Gastrocnemius medialis (tissue), 4 donors: Measurements from ENCODE around the gene KATNA1.

Experiments
- POLR2A ChIP-seq, 2 donors: fragments of 450-650 bp; IDR thresholded peaks; one replicate each; pipeline ENCODE4 v1.6.1; 2017; ENCODE audit warnings: antibody characterized with exemption in 2 of 2, mild to moderate bottlenecking in 2 of 2, moderate library complexity in 2 of 2
- TF ChIP-seq, protein P1 (sequence below), 5 experiments: fragments of 450-650 bp in 3 of 5; fragments of 200-600 bp in 2 of 5; sonication (generic) in 2 of 5; IDR thresholded peaks in 4 of 5; conservative IDR thresholded peaks in 1 of 5; 1 replicate in 4 of 5; 2 replicates in 1 of 5; pipeline ENCODE4 v1.5.1; 2016 to 2019; ENCODE audit warnings: antibody characterized with exemption in 5 of 5, mild to moderate bottlenecking in 3 of 5, moderate library complexity in 3 of 5

DNA sequence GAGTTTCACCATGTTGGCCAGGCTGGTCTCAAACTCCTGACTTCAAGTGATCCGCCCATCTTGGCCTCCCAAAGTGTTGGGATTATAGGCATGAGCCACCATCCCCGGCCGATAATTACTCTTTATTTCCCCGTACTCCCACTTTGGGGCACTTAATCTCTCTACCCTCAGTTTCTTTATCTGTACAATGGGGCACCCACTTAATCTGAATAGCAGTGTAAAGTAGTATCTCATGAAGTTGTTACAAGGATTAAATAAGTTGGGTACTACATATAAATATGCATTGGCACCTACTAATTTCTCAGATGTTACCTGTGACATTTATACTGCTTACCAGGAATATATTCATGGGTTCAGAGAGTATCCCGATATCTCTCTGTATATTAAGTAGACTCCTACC, 67.2 kb downstream of the KATNA1 start:
- no peak for TF ChIP-seq POLR2A (IDR thresholded peaks at IDR 0.05)
- TF ChIP-seq, protein P1, sequence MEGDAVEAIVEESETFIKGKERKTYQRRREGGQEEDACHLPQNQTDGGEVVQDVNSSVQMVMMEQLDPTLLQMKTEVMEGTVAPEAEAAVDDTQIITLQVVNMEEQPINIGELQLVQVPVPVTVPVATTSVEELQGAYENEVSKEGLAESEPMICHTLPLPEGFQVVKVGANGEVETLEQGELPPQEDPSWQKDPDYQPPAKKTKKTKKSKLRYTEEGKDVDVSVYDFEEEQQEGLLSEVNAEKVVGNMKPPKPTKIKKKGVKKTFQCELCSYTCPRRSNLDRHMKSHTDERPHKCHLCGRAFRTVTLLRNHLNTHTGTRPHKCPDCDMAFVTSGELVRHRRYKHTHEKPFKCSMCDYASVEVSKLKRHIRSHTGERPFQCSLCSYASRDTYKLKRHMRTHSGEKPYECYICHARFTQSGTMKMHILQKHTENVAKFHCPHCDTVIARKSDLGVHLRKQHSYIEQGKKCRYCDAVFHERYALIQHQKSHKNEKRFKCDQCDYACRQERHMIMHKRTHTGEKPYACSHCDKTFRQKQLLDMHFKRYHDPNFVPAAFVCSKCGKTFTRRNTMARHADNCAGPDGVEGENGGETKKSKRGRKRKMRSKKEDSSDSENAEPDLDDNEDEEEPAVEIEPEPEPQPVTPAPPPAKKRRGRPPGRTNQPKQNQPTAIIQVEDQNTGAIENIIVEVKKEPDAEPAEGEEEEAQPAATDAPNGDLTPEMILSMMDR (IDR thresholded peaks at IDR 0.05 in 4 of 5, conservative IDR thresholded peaks at IDR 0.05 in 1 of 5): no peak
